Measurements from ENCODE around the gene MBP.

Gene MBP

DNA sequence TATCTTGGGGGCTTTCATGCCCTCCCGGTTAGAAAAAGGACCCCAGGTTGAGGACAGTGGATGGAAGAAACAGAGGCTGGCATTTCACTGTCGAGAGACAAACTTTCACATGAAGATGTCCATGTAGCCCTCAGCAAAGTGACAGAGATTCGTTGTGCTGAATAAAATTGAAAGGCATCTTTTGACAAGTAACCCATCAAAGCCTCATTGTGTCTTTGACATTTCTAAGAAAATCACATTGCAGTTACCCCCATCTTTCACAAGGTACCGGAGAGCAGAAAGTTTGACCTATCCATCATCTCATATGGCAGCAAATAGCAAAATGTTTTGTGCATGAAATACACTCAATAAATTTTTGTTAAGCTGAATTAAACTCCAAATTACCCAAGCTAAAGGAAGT lies 2.0 kb upstream of the MBP start:
- in situ Hi-C loops (cut with MboI; ENCODE audit: low sequenced_read_pairs) = no loop called here

DNA sequence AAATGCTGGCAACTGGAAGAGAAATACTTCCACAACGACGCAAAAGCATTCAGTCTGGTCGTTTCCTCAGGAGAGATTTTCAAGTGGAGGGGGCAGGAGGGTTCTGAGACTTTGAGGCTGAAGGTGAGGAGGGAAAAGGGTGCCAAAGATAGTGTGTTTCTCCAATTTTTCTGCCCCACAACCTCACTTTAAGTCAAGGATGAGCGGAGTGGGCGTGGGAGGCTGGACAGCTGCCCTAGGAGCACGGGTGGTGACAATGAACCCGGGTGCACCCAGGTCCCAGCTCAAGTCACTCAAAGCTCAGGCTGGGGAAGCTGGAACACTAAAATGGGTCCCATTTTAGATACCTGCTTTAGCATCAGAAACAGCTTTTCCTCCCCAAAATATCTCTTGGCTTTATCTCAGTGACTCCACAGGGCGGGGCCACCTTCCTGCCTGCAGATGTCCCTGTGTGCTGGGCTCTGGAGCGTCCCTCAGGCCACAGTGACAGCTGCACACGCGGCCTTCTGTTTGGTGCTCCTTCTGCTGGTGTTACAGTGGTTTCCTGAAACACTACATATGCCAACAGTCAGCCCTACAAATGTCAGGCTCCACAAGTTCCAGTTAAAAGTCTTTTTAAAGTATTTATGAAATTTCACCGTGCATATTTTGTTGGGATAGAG lies 1.4 kb upstream of the MBP start:
- in situ Hi-C loops (cut with MboI; ENCODE audit: low sequenced_read_pairs) = no loop called here

- in situ Hi-C loops (cut with MboI; ENCODE audit: low sequenced_read_pairs) = no loop called here
These were observed 660 bp upstream of the MBP start for GRCh38 chr18:77133051-77133834.

- in situ Hi-C loops (cut with MboI; ENCODE audit: low sequenced_read_pairs) = no loop called here
These were observed 773 bp downstream of the MBP start for GRCh38 chr18:77131652-77132368.

DNA sequence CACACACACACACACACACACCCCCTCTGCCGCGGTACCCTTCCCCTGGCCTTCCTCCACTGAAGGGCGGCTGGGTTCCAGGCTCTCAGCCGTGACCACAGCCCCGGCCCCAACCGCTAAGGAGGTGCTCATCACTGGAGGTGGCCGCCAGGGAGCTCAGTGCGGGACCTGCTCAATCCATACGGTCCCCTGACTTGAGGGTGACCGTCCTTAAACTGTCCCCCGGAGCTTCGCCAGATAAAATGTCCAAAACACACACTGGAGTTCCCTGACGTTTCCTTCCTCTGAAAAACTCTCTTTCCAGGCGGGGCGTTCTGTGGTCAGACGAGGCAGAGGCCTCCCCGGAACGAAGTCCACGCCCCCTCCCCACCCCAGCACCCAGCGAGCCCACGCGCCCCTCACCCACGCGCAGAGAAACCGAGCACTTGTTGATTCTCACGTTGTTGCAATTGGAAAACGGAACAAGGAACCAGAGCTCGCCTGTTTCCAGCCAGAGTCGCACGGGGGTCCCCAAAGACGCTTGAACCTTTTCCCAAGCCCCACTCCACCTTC lies 1.4 kb downstream of the MBP start:
- in situ Hi-C loops (cut with MboI; ENCODE audit: low sequenced_read_pairs) = no loop called here

DNA sequence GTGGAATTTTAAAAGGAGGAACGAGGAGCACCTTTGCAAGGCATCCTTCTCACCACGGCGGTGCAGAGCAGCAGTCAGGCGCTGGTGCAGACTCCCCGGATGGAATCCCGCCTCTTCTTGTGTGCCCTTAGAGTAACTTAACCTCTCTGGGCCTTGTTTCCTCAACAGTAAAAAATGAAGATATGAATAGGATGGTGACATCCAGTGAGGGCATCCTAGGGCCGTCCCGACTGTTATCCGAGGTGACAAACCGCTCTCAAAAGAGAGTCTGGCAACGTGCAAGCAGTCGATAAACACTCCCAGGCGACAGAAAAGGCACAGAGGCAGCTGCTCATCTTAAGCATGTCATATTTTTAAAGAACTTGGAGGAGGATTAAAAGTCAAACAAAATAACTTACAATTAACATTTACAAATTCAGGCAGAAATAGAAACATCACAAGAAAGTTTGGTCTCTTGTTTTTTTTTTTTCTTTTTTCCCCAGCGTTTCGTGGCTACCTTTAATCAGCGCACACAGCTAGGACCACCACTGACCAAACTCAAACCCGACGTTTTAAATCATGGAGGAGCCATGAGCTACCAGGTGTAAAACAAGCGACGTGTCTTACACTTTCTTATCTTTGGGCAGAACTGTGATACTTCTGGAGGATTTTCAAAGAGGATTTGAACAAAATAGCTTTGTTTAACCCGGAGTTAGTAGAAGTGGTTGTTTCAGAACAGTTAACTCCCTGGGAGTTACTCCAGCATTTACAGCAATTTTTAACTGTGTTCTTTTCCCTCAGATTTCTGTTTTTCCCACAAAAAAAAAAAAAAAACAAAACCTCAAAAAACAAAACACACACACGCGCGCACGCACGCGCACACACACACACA lies 2.1 kb downstream of the MBP start:
- in situ Hi-C loops (cut with MboI; ENCODE audit: low sequenced_read_pairs) = no loop called here

DNA sequence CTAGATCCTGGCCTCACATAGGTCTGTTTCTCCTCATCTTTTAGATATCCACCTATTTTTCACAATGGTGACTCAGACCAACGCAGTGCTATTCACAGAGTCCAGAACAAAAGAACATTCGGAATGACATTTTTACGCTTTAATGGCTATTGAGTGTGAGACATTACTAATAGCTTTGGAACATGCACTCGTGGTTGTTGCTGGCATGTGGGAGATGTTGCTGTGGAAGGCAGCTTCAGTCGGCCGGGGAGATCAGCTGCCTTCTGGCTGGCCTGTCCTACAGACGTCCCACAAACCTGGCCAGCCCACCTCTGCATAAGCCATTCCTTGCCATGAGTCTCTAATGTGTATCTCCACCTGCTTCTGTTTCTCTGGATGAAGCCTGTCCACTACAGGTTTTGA lies 3.4 kb downstream of the MBP start:
- in situ Hi-C loops (cut with MboI; ENCODE audit: low sequenced_read_pairs) = no loop called here

DNA sequence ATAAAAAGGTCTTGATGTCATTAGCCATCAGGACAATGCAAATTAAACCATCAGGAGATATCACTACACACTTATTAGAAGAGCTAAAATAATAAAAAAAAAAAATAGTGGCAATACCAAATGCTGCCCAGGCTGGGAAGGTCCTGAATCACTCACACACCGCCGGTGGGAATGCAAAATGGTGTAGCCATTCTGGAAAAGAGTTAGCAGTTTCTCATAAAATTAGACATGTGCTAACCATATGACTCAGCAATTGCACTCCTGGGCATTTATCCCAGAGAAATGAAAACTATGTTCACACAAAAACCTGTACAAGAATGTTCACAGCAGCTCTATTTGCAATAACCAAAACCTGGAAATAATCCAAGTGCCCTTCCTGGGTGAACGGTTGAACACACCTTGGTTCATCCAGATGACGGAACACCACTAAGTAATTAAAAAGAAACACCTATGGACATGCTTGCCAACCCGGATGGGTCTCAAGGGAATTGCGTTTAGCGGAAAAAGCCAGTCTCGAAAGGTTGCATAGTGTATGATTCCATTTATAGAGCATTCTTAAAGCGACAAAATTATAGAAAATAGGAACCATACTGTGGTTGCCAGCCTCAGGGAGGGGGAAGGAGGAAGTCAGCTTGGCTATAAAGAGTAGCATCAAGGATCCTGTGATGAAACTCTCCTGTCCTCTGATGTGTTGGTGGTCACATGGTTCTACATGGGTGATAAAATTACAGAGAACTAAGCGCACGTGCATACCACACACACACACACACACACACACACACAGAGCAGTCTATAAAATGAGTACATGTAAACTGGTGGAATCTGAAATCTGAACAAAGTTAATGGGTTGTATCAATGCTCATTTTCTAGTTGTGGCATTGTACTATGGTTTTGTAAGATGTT lies 4.6 kb downstream of the MBP start:
- in situ Hi-C loops (cut with MboI; ENCODE audit: low sequenced_read_pairs) = no loop called here

- in situ Hi-C loops (cut with MboI; ENCODE audit: low sequenced_read_pairs) = no loop called here
These were observed 8.1 kb downstream of the MBP start for GRCh38 chr18:77124452-77124922.

DNA sequence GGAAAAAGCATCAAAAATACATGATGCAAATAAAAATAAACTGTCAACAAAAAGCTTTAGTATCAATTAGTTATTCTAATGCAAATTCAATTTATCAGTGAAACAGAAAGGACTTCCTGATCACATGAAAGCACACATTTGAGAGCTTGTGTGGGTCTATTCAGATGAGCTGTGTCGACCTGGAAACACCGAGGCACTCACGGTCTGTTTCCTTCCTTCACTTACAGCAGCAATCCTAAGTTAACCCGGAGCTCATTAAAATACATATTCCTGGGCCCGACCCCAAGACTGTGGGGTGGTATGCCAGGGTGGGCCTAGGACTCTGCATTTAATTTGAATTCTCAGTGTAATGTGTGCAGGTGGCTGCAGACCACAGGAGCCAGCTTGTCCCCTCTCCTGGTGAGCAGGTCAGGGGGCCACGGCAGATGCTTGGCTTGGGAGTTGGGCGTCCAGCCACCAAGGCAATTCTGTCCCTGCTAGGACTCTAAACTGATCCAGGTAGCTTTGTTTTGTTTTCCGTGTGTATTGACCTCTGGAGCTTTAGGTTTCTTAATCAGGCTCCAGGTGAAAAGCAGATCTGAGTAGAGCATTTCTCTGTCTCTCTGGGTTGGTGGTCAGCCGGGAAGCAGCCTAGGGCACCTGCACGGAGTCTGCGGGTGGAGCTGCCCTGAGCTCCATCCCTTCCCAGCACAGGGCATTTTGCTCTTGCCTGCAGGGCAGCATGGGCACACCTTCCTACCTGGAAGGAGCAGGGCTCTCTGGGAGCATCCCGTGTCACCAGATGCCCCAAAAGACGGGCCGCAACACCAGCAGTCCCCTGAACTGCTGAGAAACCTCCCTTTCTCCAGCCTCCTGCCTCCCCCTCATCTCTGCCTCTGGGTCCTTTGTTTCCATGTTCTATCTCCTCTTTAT lies 9.0 kb downstream of the MBP start:
- in situ Hi-C loops (cut with MboI; ENCODE audit: low sequenced_read_pairs) = no loop called here

DNA sequence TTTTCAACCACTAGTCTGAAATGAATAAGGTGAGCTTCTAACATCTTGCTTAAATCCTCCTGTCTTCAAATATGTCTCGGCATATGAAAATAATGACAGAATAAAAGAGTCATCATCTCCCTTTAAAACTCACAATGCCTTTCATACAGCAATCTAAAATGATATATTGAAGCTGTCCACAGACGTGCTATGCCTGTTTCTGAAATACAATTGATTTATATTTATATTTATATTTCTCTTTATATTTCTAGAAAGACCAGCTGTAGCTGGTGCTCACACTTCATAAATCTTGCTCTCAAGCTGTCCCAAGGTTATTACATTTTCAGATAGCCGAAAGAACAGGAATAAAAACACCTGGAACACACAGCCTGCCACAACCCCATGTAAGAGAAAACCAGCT lies 11.1 kb downstream of the MBP start:
- in situ Hi-C loops (cut with MboI; ENCODE audit: low sequenced_read_pairs) = no loop called here

GRCh38 chr18:77119851-77120491 lies 12.6 kb downstream of the MBP start:
- in situ Hi-C loops (cut with MboI; ENCODE audit: low sequenced_read_pairs) = no loop called here

- in situ Hi-C loops (cut with MboI; ENCODE audit: low sequenced_read_pairs) = no loop called here
These were observed 13.3 kb downstream of the MBP start for GRCh38 chr18:77119101-77119850.

DNA sequence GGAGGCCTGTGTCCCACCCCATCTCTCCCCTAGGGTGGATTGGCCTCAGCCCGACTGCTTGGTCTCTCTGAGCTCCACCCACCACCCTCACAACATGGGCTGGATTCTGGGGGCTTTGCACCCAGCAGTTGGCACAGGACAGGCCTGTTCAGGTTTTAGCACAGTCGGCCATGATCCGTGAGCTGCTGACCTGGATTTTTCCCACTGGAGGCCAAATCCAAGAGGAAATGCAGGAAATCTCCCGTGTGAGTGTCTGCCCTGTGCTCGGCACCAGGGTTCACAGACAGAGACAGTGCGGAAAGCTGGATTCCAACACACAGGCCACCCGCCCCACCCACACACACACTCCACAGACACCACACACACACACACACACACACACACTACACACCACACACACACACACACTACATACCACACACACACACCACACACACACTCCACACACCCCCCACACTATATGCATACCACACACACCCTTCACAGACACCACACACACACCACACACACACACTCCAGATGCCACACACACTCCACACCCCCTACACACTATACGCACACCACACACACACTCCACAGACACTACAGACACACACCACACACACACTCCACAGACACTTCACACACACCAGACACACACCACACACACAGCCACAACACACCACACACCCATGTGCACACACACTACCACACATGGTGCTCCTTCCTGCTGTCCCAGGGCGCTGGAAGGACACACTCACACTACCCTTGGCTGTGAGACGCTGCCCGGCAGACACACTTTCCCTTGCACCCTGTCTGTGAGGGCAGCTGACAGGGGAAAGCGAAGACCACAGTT lies 14.1 kb downstream of the MBP start:
- in situ Hi-C loops (cut with MboI; ENCODE audit: low sequenced_read_pairs) = no loop called here

DNA sequence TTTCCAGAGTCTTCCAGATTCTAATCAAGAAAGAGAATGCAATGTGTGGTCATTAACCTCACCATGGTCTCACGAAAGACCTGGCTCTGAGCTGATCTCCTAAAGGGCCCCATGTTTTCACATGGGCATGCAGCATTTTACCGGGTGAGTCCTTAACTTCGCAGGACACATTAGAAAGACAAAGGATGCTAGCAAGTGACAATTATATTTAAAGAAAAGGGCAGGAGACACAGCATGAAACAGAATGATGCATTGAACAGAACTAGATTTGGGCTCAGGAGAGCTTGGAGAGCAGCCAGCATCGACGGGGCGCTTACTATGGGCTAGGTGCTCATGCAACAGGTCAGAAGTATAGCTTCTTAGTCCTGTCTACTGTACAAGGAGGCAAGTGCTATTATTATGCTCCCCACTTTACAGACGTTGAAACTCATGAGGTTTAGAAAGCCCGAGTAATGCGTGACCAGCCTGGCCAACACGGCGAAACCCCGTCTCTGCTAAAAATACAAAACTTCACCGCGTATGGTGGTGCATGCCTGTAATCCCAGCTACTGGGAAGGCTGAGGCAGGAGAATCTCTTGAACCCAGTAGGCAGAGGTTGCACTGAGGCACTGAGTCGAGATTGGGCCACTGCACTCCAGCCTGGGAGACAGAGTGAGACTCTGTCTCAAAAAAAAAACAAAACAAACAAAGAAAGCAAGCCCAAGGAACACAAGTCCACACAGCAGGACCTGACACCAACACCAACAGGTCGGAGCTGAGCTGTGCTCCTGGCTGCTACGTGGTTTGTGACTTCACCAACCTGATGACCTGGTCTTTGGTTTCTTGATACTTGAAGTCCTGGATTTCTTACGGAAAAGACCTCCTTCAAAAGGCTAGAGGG lies 16.1 kb downstream of the MBP start:
- in situ Hi-C loops (cut with MboI; ENCODE audit: low sequenced_read_pairs) = no loop called here

Measured in HL-60/S4 treated with phorbol 12-myristate 13-acetate at 8.2 ng/mL for 4 days and 3 days (cell line).